Thyroid gland (tissue), 4 donors: ENCODE results near the gene MAP4K1. TPM values are rescaled to one million over a fixed set of nuclear protein-coding genes. Genes with fewer than 3 reads are reported as not detected.

Experiments used
- DNase-seq, 2 donors: peaks; one replicate each; pipeline ENCODE4 v3.0.0-alpha.2; 2019
- H3K27ac ChIP-seq, 3 donors: fragments of 200-600 bp; sonication (generic); 1 replicate in 2 of 3; 2 replicates in 1 of 3; pipeline ENCODE4 v1.5.1; 2016 to 2019; ENCODE audit warnings: mild to moderate bottlenecking in 1 of 3, moderate library complexity in 1 of 3
- H3K27me3 ChIP-seq: fragments of 200-600 bp; sonication (generic); one replicate; pipeline ENCODE4 v1.5.1; 2019
- H3K36me3 ChIP-seq, 2 donors: fragments of 200-600 bp; sonication (generic); one replicate each; pipeline ENCODE4 v1.5.1; 2016 to 2019
- H3K4me1 ChIP-seq, 2 donors: fragments of 200-600 bp; sonication (generic); one replicate each; pipeline ENCODE4 v1.5.1; 2017 to 2019
- H3K4me3 ChIP-seq, 3 donors: fragments of 200-600 bp; sonication (generic); replicated peaks in 1 of 3; 1 replicate in 2 of 3; 2 replicates in 1 of 3; pipeline ENCODE4 v1.5.1; 2016; ENCODE audit warnings: mild to moderate bottlenecking in 1 of 3
- H3K9me3 ChIP-seq: fragments of 200-600 bp; sonication (generic); one replicate; pipeline ENCODE4 v1.5.1; 2017
- CTCF ChIP-seq, 6 experiments: fragments of 200-600 bp in 3 of 6; fragments of 450-650 bp in 3 of 6; sonication (generic) in 3 of 6; IDR thresholded peaks; one replicate each; pipeline ENCODE4 v1.5.1; 2016 to 2019; ENCODE audit warnings: antibody characterized with exemption in 6 of 6, mild to moderate bottlenecking in 2 of 6, inconsistent platforms in 1 of 6, moderate library complexity in 1 of 6
- POLR2A ChIP-seq, 2 donors: fragments of 450-650 bp; IDR thresholded peaks; one replicate each; pipeline ENCODE4 v1.6.1; 2017; ENCODE audit warnings: antibody characterized with exemption in 2 of 2, mild to moderate bottlenecking in 2 of 2, moderate library complexity in 1 of 2
- WGBS, 2 donors: methylation state at CpG; one replicate each; pipeline ENCODE4 v1.1.5; 2017; 5-methylcytosine and 5-hydroxymethylcytosine counted together
- intact Hi-C: fragments of 100-400 bp; cut with DNase I; formaldehyde crosslinking; loops from one replicate; pipeline ENCODE4 v1.15.1; 2023
- total RNA-seq, 4 donors: library from RNA; depleted of rRNA; stranded (reverse); fragments of >200 nt; gene quantifications; one replicate each; pipeline ENCODE4 v1.2.3, GENCODE V29; 2016

Gene MAP4K1
- total RNA-seq, 4 donors from 2014 or later = 0.83 to 9.7 (median 2.2) TPM

GRCh38 chr19:38662537-38663155, 44.9 kb upstream of the MAP4K1 start:
- 50 to 62% methylated on average over 7 of the region's 7 CpGs for WGBS, 2 donors
- Histone ChIP-seq H3K27me3 (no peaks in the 10 kb centered on the region), H3K4me3 (no peak overlapping the region), H3K9me3 (no peaks in the 10 kb centered on the region), H3K4me1 (peaks cover 97 to 100% of the 10 kb centered on the region in 2 donors), H3K27ac (peak overlapping the region; percentile 96 to 97 (median 97)), H3K36me3 (no peaks in the 10 kb centered on the region)
- intact Hi-C loops = no loop called here
- TF ChIP-seq CTCF (IDR thresholded peaks at IDR 0.05) = no peak
- DNase-seq = no peak

GRCh38 chr19:38661996-38662395, 44.2 kb upstream of the MAP4K1 start:
- Histone ChIP-seq H3K36me3 (no peaks in the 10 kb centered on the region), H3K9me3 (no peaks in the 10 kb centered on the region), H3K27me3 (no peaks in the 10 kb centered on the region), H3K27ac (peak overlapping the region; percentile 96 to 97 (median 97)), H3K4me1 (peaks cover 97 to 100% of the 10 kb centered on the region in 2 donors), H3K4me3 (no peak overlapping the region)
- no peak for TF ChIP-seq CTCF (IDR thresholded peaks at IDR 0.05)
- TF ChIP-seq POLR2A (IDR thresholded peaks at IDR 0.05) = peak in 1 of 2 donors; percentile 91
- 0 to 10% methylated on average over 1 of the region's 1 CpG for WGBS, 2 donors
- intact Hi-C loops = no loop called here
- peak; percentile 76 to 80 for DNase-seq

- H3K27ac ChIP-seq = peak overlapping the region; percentile 96 to 97 (median 97)
- intact Hi-C loops = no loop called here
- no peaks in the 10 kb centered on the region for H3K36me3 ChIP-seq
- H3K4me1 ChIP-seq = peaks cover 97 to 100% of the 10 kb centered on the region in 2 donors
- H3K27me3 ChIP-seq = no peaks in the 10 kb centered on the region
- WGBS, 2 donors = 59 to 61% methylated on average over 6 to 7 of the region's 7 CpGs
- H3K9me3 ChIP-seq = no peaks in the 10 kb centered on the region
- no peak overlapping the region for H3K4me3 ChIP-seq
- no peak for DNase-seq
- no peak for TF ChIP-seq POLR2A (IDR thresholded peaks at IDR 0.05)
These were observed 43.4 kb upstream of the MAP4K1 start for GRCh38 chr19:38661136-38661535.

GRCh38 chr19:38660724-38661123, 43.0 kb upstream of the MAP4K1 start:
- Histone ChIP-seq H3K9me3 (no peaks in the 10 kb centered on the region), H3K36me3 (no peaks in the 10 kb centered on the region), H3K27ac (peak overlapping the region; percentile 96 to 97 (median 97)), H3K4me1 (peaks cover 97 to 100% of the 10 kb centered on the region in 2 donors), H3K27me3 (no peaks in the 10 kb centered on the region), H3K4me3 (no peak overlapping the region)
- intact Hi-C loops = no loop called here
- TF ChIP-seq CTCF (IDR thresholded peaks at IDR 0.05) (no peak), POLR2A (IDR thresholded peaks at IDR 0.05) (peak in 1 of 2 donors; percentile 54)
- DNase-seq = peak; percentile 49 to 56
- 54 to 55% methylated on average over 9 of the region's 9 CpGs for WGBS, 2 donors

GRCh38 chr19:38658462-38659306, 40.9 kb upstream of the MAP4K1 start:
- Histone ChIP-seq H3K9me3 (no peaks in the 10 kb centered on the region), H3K27me3 (no peaks in the 10 kb centered on the region), H3K4me3 (no peak overlapping the region), H3K4me1 (peaks cover 97 to 100% of the 10 kb centered on the region in 2 donors), H3K27ac (peak overlapping the region; percentile 96 to 97 (median 97)), H3K36me3 (no peaks in the 10 kb centered on the region)
- WGBS, 2 donors = 25 to 28% methylated on average over 15 of the region's 15 CpGs
- TF ChIP-seq CTCF (IDR thresholded peaks at IDR 0.05) = no peak
- TF ChIP-seq POLR2A (IDR thresholded peaks at IDR 0.05) = peak in 1 of 2 donors; percentile 85
- intact Hi-C loops = no loop called here
- DNase-seq = peak; percentile 76 to 77
